Measurements from ENCODE around the gene ARMC10. TPM values are rescaled to one million over a fixed set of nuclear protein-coding genes. Genes with fewer than 3 reads are reported as not detected.

The ARMC10 gene
- total and polyA plus RNA-seq, 9 of the 15 experiments (the other 6 are each of a cell fraction or from before 2014, with no cell fraction given): 17.0 to 113 (median 72.6) TPM

- TF ChIP-seq ZNF280B (CRISPR knock-in tag; IDR thresholded peaks at IDR 0.05) (no peak), COPS2 (conservative IDR thresholded peaks at IDR 0.05) (no peak), ZBTB2 (IDR thresholded peaks at IDR 0.05) (peak; percentile 82), TRIM28 (IDR thresholded peaks at IDR 0.05) (peak; percentile 84), SAFB2 (IDR thresholded peaks at IDR 0.05; ENCODE audit: borderline replicate concordance, low read depth, low read length, severe bottlenecking) (no peak), MTA3 (IDR thresholded peaks at IDR 0.05; ENCODE audit: borderline replicate concordance) (peak; percentile 90; the same call in 1 of the 2 replicates), RB1 (IDR thresholded peaks at IDR 0.05; ENCODE audit: low read depth) (peak; percentile 71; the same call in 1 of the 2 replicates), FOXA3 (CRISPR knock-in tag; conservative IDR thresholded peaks at IDR 0.05 in 1 of 2, IDR thresholded peaks at IDR 0.05 in 1 of 2) (0 out of 4 replicates have a peak, but pooled peaks of 1 of the 2 experiments have one; percentile 77), ZNF507 (tag; conservative IDR thresholded peaks at IDR 0.05) (no peak), CXXC5 (CRISPR knock-in tag; IDR thresholded peaks at IDR 0.05) (peak; percentile 97), ETS2 (tag; IDR thresholded peaks at IDR 0.05; ENCODE audit: borderline replicate concordance, poor library complexity, severe bottlenecking) (no peak), NFE2L1 (tag; IDR thresholded peaks at IDR 0.05; ENCODE audit: borderline replicate concordance, low read depth) (no peak), CC2D1A (IDR thresholded peaks at IDR 0.05) (peak; percentile 94; the same call in 1 of the 2 replicates)
- TF ChIP-seq, protein P1, sequence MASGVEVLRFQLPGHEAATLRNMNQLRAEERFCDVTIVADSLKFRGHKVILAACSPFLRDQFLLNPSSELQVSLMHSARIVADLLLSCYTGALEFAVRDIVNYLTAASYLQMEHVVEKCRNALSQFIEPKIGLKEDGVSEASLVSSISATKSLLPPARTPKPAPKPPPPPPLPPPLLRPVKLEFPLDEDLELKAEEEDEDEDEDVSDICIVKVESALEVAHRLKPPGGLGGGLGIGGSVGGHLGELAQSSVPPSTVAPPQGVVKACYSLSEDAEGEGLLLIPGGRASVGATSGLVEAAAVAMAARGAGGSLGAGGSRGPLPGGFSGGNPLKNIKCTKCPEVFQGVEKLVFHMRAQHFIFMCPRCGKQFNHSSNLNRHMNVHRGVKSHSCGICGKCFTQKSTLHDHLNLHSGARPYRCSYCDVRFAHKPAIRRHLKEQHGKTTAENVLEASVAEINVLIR (CRISPR knock-in tag; IDR thresholded peaks at IDR 0.05): no peak
- TF ChIP-seq, protein P2, sequence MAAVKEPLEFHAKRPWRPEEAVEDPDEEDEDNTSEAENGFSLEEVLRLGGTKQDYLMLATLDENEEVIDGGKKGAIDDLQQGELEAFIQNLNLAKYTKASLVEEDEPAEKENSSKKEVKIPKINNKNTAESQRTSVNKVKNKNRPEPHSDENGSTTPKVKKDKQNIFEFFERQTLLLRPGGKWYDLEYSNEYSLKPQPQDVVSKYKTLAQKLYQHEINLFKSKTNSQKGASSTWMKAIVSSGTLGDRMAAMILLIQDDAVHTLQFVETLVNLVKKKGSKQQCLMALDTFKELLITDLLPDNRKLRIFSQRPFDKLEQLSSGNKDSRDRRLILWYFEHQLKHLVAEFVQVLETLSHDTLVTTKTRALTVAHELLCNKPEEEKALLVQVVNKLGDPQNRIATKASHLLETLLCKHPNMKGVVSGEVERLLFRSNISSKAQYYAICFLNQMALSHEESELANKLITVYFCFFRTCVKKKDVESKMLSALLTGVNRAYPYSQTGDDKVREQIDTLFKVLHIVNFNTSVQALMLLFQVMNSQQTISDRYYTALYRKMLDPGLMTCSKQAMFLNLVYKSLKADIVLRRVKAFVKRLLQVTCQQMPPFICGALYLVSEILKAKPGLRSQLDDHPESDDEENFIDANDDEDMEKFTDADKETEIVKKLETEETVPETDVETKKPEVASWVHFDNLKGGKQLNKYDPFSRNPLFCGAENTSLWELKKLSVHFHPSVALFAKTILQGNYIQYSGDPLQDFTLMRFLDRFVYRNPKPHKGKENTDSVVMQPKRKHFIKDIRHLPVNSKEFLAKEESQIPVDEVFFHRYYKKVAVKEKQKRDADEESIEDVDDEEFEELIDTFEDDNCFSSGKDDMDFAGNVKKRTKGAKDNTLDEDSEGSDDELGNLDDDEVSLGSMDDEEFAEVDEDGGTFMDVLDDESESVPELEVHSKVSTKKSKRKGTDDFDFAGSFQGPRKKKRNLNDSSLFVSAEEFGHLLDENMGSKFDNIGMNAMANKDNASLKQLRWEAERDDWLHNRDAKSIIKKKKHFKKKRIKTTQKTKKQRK (IDR thresholded peaks at IDR 0.05; ENCODE audit: borderline replicate concordance, low read depth, low read length): no peak
- TF ChIP-seq, protein P3, sequence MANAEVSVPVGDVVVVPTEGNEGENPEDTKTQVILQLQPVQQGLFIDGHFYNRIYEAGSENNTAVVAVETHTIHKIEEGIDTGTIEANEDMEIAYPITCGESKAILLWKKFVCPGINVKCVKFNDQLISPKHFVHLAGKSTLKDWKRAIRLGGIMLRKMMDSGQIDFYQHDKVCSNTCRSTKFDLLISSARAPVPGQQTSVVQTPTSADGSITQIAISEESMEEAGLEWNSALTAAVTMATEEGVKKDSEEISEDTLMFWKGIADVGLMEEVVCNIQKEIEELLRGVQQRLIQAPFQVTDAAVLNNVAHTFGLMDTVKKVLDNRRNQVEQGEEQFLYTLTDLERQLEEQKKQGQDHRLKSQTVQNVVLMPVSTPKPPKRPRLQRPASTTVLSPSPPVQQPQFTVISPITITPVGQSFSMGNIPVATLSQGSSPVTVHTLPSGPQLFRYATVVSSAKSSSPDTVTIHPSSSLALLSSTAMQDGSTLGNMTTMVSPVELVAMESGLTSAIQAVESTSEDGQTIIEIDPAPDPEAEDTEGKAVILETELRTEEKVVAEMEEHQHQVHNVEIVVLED (CRISPR knock-in tag; IDR thresholded peaks at IDR 0.05): no peak
- TF ChIP-seq, protein P4, sequence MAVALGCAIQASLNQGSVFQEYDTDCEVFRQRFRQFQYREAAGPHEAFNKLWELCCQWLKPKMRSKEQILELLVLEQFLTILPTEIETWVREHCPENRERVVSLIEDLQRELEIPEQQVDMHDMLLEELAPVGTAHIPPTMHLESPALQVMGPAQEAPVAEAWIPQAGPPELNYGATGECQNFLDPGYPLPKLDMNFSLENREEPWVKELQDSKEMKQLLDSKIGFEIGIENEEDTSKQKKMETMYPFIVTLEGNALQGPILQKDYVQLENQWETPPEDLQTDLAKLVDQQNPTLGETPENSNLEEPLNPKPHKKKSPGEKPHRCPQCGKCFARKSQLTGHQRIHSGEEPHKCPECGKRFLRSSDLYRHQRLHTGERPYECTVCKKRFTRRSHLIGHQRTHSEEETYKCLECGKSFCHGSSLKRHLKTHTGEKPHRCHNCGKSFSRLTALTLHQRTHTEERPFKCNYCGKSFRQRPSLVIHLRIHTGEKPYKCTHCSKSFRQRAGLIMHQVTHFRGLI (CRISPR knock-in tag; IDR thresholded peaks at IDR 0.05): no peak
Measured at GRCh38 chr7:103119791-103120291, 44.9 kb downstream of the ARMC10 start (continued).

Measured in K562 (cell line).